ENCODE measurements around the gene DGKB. TPM values are rescaled to one million over a fixed set of nuclear protein-coding genes. Genes with fewer than 3 reads are reported as not detected.

Gene DGKB
- polyA plus RNA-seq, 1 of the 3 experiments (the other 2 are of a cell fraction): 2.1 TPM

DNA sequence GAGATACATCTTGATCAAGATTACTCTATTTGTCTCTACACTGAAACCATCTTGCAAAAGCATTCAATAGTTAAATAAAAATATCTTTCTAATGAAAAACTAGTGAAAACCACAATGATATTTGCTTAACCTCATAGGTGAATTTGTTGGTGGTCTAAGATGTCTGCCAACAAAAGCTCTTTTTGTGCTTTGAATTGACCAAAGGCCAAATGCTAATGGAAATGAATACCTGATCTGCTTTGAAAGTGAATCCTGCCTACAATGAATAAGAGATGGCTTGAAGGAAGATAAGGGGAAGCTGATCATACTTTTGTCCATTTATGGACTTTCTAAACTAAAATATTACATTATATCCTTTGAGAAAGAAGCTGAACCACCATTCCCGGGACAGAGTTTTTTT, 684.2 kb downstream of the DGKB start:
- no peak overlapping the region for H3K27ac ChIP-seq (ENCODE audit: low read depth in 2 of 2, low read length in 1 of 2)
- H3F3A ChIP-seq (replicated peaks; ENCODE audit: insufficient read depth): no peaks in the 10 kb centered on the region
- H3K4me1 ChIP-seq (ENCODE audit: control insufficient read depth in 1 of 2, insufficient read depth in 2 of 2, low read depth in 1 of 2, low read length in 1 of 2): no peaks in the 10 kb centered on the region
- H3K27me3 ChIP-seq (ENCODE audit: insufficient read depth): no peaks in the 10 kb centered on the region
- no peaks in the 10 kb centered on the region for H3K9me2 ChIP-seq
- H4K20me1 ChIP-seq (ENCODE audit: insufficient read depth): no peaks in the 10 kb centered on the region
- ChIA-PET CTCF (interaction anchor here (0.8 kb wide), 1 partner anchor 9 kb away, joined by 4 read pairs; no protein-coding TSS in a partner anchor), POLR2A (no interaction called here)
- H3K4me3 ChIP-seq (ENCODE audit: low read depth in 2 of 2, low read length in 1 of 2): no peak overlapping the region
- no peaks in the 10 kb centered on the region for H3K79me2 ChIP-seq (ENCODE audit: insufficient read depth)
- no peak overlapping the region for H2AFZ ChIP-seq (ENCODE audit: low read depth)
- H3K9ac ChIP-seq: no peak overlapping the region
- no peaks in the 10 kb centered on the region for H3K36me3 ChIP-seq (replicated peaks in 1 of 2; ENCODE audit: control insufficient read depth in 1 of 2, insufficient read depth in 2 of 2, low read length in 1 of 2)
- H3K9me3 ChIP-seq: no peaks in the 10 kb centered on the region
- 92% methylated on average over 1 of the region's 1 CpG for WGBS (ENCODE audit: low lambda C conversion rate)
- H3K4me2 ChIP-seq: no peak overlapping the region
- peak; percentile 9; the same call in 1 of the 2 replicates for TF ChIP-seq TCF12 (IDR thresholded peaks at IDR 0.05)
- TF ChIP-seq, protein P1, sequence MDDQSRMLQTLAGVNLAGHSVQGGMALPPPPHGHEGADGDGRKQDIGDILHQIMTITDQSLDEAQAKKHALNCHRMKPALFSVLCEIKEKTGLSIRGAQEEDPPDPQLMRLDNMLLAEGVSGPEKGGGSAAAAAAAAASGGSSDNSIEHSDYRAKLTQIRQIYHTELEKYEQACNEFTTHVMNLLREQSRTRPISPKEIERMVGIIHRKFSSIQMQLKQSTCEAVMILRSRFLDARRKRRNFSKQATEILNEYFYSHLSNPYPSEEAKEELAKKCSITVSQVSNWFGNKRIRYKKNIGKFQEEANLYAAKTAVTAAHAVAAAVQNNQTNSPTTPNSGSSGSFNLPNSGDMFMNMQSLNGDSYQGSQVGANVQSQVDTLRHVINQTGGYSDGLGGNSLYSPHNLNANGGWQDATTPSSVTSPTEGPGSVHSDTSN (IDR thresholded peaks at IDR 0.05): no peak
- DNase-seq: no peak

DNA sequence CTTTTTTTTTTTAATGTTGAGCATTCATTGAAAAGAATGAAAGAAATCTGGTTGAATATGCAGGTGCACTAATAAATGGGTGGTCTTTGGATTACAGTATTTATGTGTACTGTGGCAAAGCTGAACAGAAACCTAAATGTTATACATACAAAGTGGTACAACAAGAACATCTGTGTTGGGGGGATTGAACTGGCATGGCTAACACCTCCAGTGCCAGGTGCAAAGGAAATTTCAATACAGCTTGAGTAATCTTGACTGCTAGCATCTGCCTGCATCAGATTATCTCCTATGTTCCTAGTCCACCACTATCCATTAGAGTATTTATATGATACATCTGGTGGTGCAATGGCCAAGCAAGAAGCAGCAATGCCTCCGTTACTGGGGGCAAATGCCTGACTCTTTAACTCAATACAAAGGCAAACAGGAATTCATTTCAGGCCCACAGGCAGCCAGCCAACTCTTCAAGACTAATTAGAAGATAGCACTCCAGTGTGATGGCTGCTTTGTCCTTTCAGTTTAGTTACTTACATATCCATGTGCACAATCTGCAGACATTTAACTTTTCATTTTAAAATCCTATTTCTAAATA, 692.6 kb downstream of the DGKB start:
- no peak overlapping the region for H3K4me2 ChIP-seq
- H3K4me1 ChIP-seq (ENCODE audit: control insufficient read depth in 1 of 2, insufficient read depth in 2 of 2, low read depth in 1 of 2, low read length in 1 of 2): peaks cover 0 to 8% of the 10 kb centered on the region in 2 experiments; a peak in 2 of 4 replicates
- TF ChIP-seq RCOR1 (IDR thresholded peaks at IDR 0.05; ENCODE audit: low read length): peak; percentile 69; the same call in 1 of the 2 replicates
- TF ChIP-seq TAF1 (IDR thresholded peaks at IDR 0.05; ENCODE audit: borderline replicate concordance, low read depth, low read length): no peak
- 0 out of 2 replicates have a peak, but pooled peaks have one; percentile 26 for TF ChIP-seq FOXJ3 (CRISPR knock-in tag; IDR thresholded peaks at IDR 0.05)
- peak; percentile 38 for TF ChIP-seq GATA2 (CRISPR knock-in tag; IDR thresholded peaks at IDR 0.05)
- peak; percentile 38 for TF ChIP-seq CHD2 (IDR thresholded peaks at IDR 0.05; ENCODE audit: low read length, partially characterized antibody)
- peak in 1 of 2 experiments; percentile 59; a peak in 1 of 4 replicates for TF ChIP-seq EP300 (IDR thresholded peaks at IDR 0.05; ENCODE audit: borderline replicate concordance in 1 of 2, low read depth in 1 of 2, low read length in 1 of 2)
- no peak overlapping the region for H3K9ac ChIP-seq
- peak; percentile 12 for DNase-seq
- H3K27ac ChIP-seq (ENCODE audit: low read depth in 2 of 2, low read length in 1 of 2): no peak overlapping the region; a peak in 2 of 4 replicates
- H3K4me3 ChIP-seq (ENCODE audit: low read depth in 2 of 2, low read length in 1 of 2): no peak overlapping the region; a peak in 1 of 4 replicates
- POLR2A ChIA-PET: no interaction called here
- no peaks in the 10 kb centered on the region for H3K36me3 ChIP-seq (replicated peaks in 1 of 2; ENCODE audit: control insufficient read depth in 1 of 2, insufficient read depth in 2 of 2, low read length in 1 of 2)
- no peaks in the 10 kb centered on the region for H3K79me2 ChIP-seq (ENCODE audit: insufficient read depth)
- CTCF ChIA-PET: interaction anchor here (1.0 kb wide), 1 partner anchor 8 kb away, joined by 4 read pairs; no protein-coding TSS in a partner anchor
- H4K20me1 ChIP-seq (ENCODE audit: insufficient read depth): no peaks in the 10 kb centered on the region
- 50% methylated on average over 1 of the region's 1 CpG for WGBS (ENCODE audit: low lambda C conversion rate)
- no peak overlapping the region for H2AFZ ChIP-seq (ENCODE audit: low read depth)
- no peaks in the 10 kb centered on the region for H3K27me3 ChIP-seq (ENCODE audit: insufficient read depth)
- H3K9me2 ChIP-seq: no peaks in the 10 kb centered on the region
- no peaks in the 10 kb centered on the region for H3F3A ChIP-seq (replicated peaks; ENCODE audit: insufficient read depth)
- no peaks in the 10 kb centered on the region for H3K9me3 ChIP-seq

DNA sequence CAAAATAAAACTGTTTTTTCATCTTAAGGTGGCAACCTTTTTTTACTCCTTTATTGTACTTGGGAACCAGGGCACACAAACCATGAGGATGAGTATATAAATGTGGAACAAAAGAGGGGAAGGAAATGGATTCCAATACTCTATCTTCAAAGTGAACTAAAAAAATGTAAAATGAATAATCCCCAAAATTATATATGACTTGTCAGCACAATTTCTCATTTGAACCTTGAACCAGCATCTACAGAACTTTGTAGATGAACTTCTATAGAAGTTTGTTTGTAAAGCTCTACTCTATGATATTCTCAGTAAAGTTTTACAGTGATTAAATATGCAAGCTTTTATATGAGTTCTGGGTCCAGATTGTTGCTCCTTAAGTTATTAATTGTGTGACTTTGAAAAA, 694.8 kb downstream of the DGKB start:
- H3K4me2 ChIP-seq: no peak overlapping the region
- DNase-seq: no peak
- TF ChIP-seq EZH2phosphoT487 (IDR thresholded peaks at IDR 0.05; ENCODE audit: borderline replicate concordance, low read depth) (no peak), POLR2AphosphoS5 (IDR thresholded peaks at IDR 0.05; ENCODE audit: low read depth, low read length) (no peak), EP300 (IDR thresholded peaks at IDR 0.05; ENCODE audit: borderline replicate concordance in 1 of 2, low read depth in 1 of 2, low read length in 1 of 2) (no peak), SMC3 (IDR thresholded peaks at IDR 0.05; ENCODE audit: low read depth, low read length) (no peak), NFIC (IDR thresholded peaks at IDR 0.05; ENCODE audit: borderline replicate concordance) (no peak), FOXJ3 (CRISPR knock-in tag; IDR thresholded peaks at IDR 0.05) (no peak), SIN3A (IDR thresholded peaks at IDR 0.05; ENCODE audit: borderline replicate concordance, low read depth, low read length) (no peak)
- TF ChIP-seq, protein P2, sequence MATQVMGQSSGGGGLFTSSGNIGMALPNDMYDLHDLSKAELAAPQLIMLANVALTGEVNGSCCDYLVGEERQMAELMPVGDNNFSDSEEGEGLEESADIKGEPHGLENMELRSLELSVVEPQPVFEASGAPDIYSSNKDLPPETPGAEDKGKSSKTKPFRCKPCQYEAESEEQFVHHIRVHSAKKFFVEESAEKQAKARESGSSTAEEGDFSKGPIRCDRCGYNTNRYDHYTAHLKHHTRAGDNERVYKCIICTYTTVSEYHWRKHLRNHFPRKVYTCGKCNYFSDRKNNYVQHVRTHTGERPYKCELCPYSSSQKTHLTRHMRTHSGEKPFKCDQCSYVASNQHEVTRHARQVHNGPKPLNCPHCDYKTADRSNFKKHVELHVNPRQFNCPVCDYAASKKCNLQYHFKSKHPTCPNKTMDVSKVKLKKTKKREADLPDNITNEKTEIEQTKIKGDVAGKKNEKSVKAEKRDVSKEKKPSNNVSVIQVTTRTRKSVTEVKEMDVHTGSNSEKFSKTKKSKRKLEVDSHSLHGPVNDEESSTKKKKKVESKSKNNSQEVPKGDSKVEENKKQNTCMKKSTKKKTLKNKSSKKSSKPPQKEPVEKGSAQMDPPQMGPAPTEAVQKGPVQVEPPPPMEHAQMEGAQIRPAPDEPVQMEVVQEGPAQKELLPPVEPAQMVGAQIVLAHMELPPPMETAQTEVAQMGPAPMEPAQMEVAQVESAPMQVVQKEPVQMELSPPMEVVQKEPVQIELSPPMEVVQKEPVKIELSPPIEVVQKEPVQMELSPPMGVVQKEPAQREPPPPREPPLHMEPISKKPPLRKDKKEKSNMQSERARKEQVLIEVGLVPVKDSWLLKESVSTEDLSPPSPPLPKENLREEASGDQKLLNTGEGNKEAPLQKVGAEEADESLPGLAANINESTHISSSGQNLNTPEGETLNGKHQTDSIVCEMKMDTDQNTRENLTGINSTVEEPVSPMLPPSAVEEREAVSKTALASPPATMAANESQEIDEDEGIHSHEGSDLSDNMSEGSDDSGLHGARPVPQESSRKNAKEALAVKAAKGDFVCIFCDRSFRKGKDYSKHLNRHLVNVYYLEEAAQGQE (IDR thresholded peaks at IDR 0.05; ENCODE audit: low read depth, low read length): no peak
- TF ChIP-seq, protein P1 (IDR thresholded peaks at IDR 0.05): no peak
- TF ChIP-seq, protein P3, sequence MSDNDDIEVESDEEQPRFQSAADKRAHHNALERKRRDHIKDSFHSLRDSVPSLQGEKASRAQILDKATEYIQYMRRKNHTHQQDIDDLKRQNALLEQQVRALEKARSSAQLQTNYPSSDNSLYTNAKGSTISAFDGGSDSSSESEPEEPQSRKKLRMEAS (IDR thresholded peaks at IDR 0.05; ENCODE audit: low read depth): no peak

More for the DNA sequence above, 694.8 kb downstream of the DGKB start:
- Histone ChIP-seq H3K27me3 (ENCODE audit: insufficient read depth) (no peaks in the 10 kb centered on the region), H3K4me3 (ENCODE audit: low read depth in 2 of 2, low read length in 1 of 2) (no peak overlapping the region), H3K9me2 (no peaks in the 10 kb centered on the region), H3K36me3 (replicated peaks in 1 of 2; ENCODE audit: control insufficient read depth in 1 of 2, insufficient read depth in 2 of 2, low read length in 1 of 2) (no peaks in the 10 kb centered on the region), H3K9ac (no peak overlapping the region), H3K27ac (ENCODE audit: low read depth in 2 of 2, low read length in 1 of 2) (no peak overlapping the region), H3K4me1 (ENCODE audit: control insufficient read depth in 1 of 2, insufficient read depth in 2 of 2, low read depth in 1 of 2, low read length in 1 of 2) (peaks cover 0 to 8% of the 10 kb centered on the region in 2 experiments; a peak in 2 of 4 replicates), H3F3A (replicated peaks; ENCODE audit: insufficient read depth) (no peaks in the 10 kb centered on the region), H3K79me2 (ENCODE audit: insufficient read depth) (no peaks in the 10 kb centered on the region), H3K9me3 (no peaks in the 10 kb centered on the region), H2AFZ (ENCODE audit: low read depth) (no peak overlapping the region), H4K20me1 (ENCODE audit: insufficient read depth) (no peaks in the 10 kb centered on the region)
- POLR2A ChIA-PET: no interaction called here
- CTCF ChIA-PET: interaction anchor here (1.0 to 1.2 kb wide), 2 partner anchors 11 to 26 kb away, joined by 3 read pairs; no protein-coding TSS in a partner anchor

Measured in SK-N-SH (cell line).